Tibial nerve (tissue), 4 donors: ENCODE measurements around the gene AFG1L.

Experiments used
- EP300 ChIP-seq, 2 donors: sonication (generic); formaldehyde crosslinking; IDR thresholded peaks; one replicate each; pipeline ENCODE4 v1.6.1; 2017; ENCODE audit warnings: antibody characterized with exemption in 2 of 2, mild to moderate bottlenecking in 1 of 2
- POLR2A ChIP-seq, 2 donors: fragments of 450-650 bp; IDR thresholded peaks; one replicate each; pipeline ENCODE4 v1.6.1; 2017; ENCODE audit warnings: antibody characterized with exemption in 2 of 2, mild to moderate bottlenecking in 2 of 2, moderate library complexity in 2 of 2
- TF ChIP-seq, protein P1 (sequence below), 5 experiments: fragments of 200-600 bp in 3 of 5; fragments of 450-650 bp in 2 of 5; sonication (generic) in 3 of 5; IDR thresholded peaks; one replicate each; pipeline ENCODE4 v1.5.1; 2016 to 2019; ENCODE audit warnings: antibody characterized with exemption in 5 of 5, mild to moderate bottlenecking in 3 of 5, moderate library complexity in 2 of 5

DNA sequence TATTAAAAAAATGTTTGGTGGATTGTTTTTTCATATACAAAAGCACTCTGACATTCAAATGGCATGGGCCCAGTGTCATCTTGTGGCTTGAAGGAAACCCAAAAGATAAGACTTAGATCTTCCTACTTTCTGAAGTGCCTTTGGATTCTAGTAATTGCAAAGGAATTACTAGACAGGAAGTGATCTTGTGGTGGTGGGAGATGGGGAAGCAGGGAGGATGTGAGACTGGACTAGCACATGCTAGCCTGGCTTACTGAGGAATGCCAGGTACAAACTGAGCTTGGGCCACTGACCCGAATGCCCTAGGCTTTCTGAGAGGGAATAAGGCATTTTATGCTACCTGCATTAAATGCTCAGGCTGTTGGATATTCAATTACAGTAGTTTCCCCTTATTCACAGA is 59.0 kb downstream of the AFG1L start:
- TF ChIP-seq POLR2A (IDR thresholded peaks at IDR 0.05) = no peak
- TF ChIP-seq, protein P1, sequence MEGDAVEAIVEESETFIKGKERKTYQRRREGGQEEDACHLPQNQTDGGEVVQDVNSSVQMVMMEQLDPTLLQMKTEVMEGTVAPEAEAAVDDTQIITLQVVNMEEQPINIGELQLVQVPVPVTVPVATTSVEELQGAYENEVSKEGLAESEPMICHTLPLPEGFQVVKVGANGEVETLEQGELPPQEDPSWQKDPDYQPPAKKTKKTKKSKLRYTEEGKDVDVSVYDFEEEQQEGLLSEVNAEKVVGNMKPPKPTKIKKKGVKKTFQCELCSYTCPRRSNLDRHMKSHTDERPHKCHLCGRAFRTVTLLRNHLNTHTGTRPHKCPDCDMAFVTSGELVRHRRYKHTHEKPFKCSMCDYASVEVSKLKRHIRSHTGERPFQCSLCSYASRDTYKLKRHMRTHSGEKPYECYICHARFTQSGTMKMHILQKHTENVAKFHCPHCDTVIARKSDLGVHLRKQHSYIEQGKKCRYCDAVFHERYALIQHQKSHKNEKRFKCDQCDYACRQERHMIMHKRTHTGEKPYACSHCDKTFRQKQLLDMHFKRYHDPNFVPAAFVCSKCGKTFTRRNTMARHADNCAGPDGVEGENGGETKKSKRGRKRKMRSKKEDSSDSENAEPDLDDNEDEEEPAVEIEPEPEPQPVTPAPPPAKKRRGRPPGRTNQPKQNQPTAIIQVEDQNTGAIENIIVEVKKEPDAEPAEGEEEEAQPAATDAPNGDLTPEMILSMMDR (IDR thresholded peaks at IDR 0.05) = no peak
- TF ChIP-seq EP300 (IDR thresholded peaks at IDR 0.05) = no peak
